SK-N-SH (cell line): ENCODE data around the gene BTG3. TPM values are rescaled to one million over a fixed set of nuclear protein-coding genes. Genes with fewer than 3 reads are reported as not detected.

Experiments used
- CTCF ChIA-PET: fragments of 300-600, 350-600 bp; formaldehyde crosslinking; extraction: SDS; loops from one replicate; lab custom pipeline; 2021; lab: Yijun Ruan, JAX
- POLR2A ChIA-PET: fragments of 350-600 bp; sonication (Branson Sonifier 250); formaldehyde crosslinking; extraction: SDS; loops from one replicate; lab custom pipeline; 2020; ENCODE audit warnings: antibody characterized with exemption, inconsistent platforms; lab: Yijun Ruan, JAX
- DNase-seq: peaks from one replicate; pipeline ENCODE4 v3.0.0; 2012
- H2AFZ ChIP-seq: fragments of 200-600 bp; sonication (generic); 2 replicates; pipeline ENCODE4 v1.8.1; 2016; ENCODE audit warnings: antibody characterized with exemption, mild to moderate bottlenecking, low read depth
- H3F3A ChIP-seq: fragments of 200-600 bp; sonication (generic); replicated peaks from 2 replicates; pipeline ENCODE3; 2016; ENCODE audit warnings: antibody characterized with exemption, mild to moderate bottlenecking; ENCODE audit not compliant: insufficient read depth
- H3K27ac ChIP-seq, 2 experiments: fragments of 200-500 bp in 1 of 2; fragments of 200-600 bp in 1 of 2; sonication (Bioruptor generic) in 1 of 2; sonication (generic), shearing (Covaris generic) in 1 of 2; 2 replicates each; pipeline versions ENCODE4 v1.5.1 to v1.6.1; 2014 to 2016; ENCODE audit warnings: low read depth in 2 of 2, inconsistent platforms in 1 of 2, low read length in 1 of 2, mild to moderate bottlenecking in 1 of 2, mixed read lengths in 1 of 2
- H3K27me3 ChIP-seq: fragments of 200-600 bp; sonication (generic), shearing (Covaris generic); 2 replicates; pipeline ENCODE4 v1.6.1; 2016; ENCODE audit warnings: mixed run types; ENCODE audit not compliant: insufficient read depth
- H3K36me3 ChIP-seq, 2 experiments: fragments of 200-500 bp in 1 of 2; fragments of 200-600 bp in 1 of 2; sonication (Bioruptor generic) in 1 of 2; sonication (generic) in 1 of 2; replicated peaks in 1 of 2; 2 replicates each; pipeline versions ENCODE3 to v1.5.1; 2014 to 2016; ENCODE audit warnings: low read length in 1 of 2, mild to moderate bottlenecking in 1 of 2; ENCODE audit not compliant: insufficient read depth in 2 of 2, control insufficient read depth in 1 of 2
- H3K4me1 ChIP-seq, 2 experiments: fragments of 200-500 bp in 1 of 2; fragments of 200-600 bp in 1 of 2; sonication (Bioruptor generic) in 1 of 2; sonication (generic), shearing (Covaris generic) in 1 of 2; 2 replicates each; pipeline versions ENCODE4 v1.5.1 to v1.6.1; 2014 to 2016; ENCODE audit warnings: low read depth in 1 of 2, low read length in 1 of 2, mixed run types in 1 of 2; ENCODE audit not compliant: insufficient read depth in 2 of 2, control insufficient read depth in 1 of 2
- H3K4me2 ChIP-seq: fragments of 200-600 bp; sonication (generic), shearing (Covaris generic); 2 replicates; pipeline ENCODE4 v1.6.1; 2017; ENCODE audit warnings: mixed run types
- H3K4me3 ChIP-seq, 2 experiments: fragments of 200-500 bp in 1 of 2; fragments of 200-600 bp in 1 of 2; sonication (Bioruptor generic) in 1 of 2; sonication (generic), shearing (Covaris generic) in 1 of 2; 2 replicates each; pipeline versions ENCODE4 v1.5.1 to v1.8.1; 2014 to 2016; ENCODE audit warnings: low read depth in 2 of 2, inconsistent platforms in 1 of 2, low read length in 1 of 2, mild to moderate bottlenecking in 1 of 2, mixed read lengths in 1 of 2, moderate library complexity in 1 of 2
- H3K79me2 ChIP-seq: fragments of 200-600 bp; sonication (generic); 2 replicates; pipeline ENCODE4 v1.8.1; 2017; ENCODE audit warnings: mild to moderate bottlenecking; ENCODE audit not compliant: insufficient read depth
- H3K9ac ChIP-seq: fragments of 200-600 bp; sonication (generic); 2 replicates; pipeline ENCODE4 v1.6.1; 2017; ENCODE audit warnings: mixed run types
- H3K9me2 ChIP-seq: fragments of 200-600 bp; sonication (generic); 2 replicates; pipeline ENCODE4 v1.6.1; 2017; ENCODE audit warnings: mixed run types
- H3K9me3 ChIP-seq: fragments of 200-600 bp; sonication (generic); 2 replicates; pipeline ENCODE4 v1.6.1; 2017; ENCODE audit warnings: mixed run types, mild to moderate bottlenecking, moderate library complexity
- H4K20me1 ChIP-seq: fragments of 200-600 bp; sonication (generic); 2 replicates; pipeline ENCODE4 v1.6.1; 2017; ENCODE audit warnings: mild to moderate bottlenecking, mixed run types; ENCODE audit not compliant: insufficient read depth
- ELF1 ChIP-seq: IDR thresholded peaks from 2 replicates; pipeline ENCODE4 v1.4.0; 2012
- EP300 ChIP-seq, 2 experiments: IDR thresholded peaks; 2 replicates each; pipeline versions ENCODE4 v1.4.0 to v1.6.1; 2012; ENCODE audit warnings: borderline replicate concordance in 1 of 2, low read depth in 1 of 2, low read length in 1 of 2
- EZH2phosphoT487 ChIP-seq: fragments of 200-600 bp; sonication (generic); IDR thresholded peaks from 2 replicates; pipeline ENCODE4 v1.6.1; 2017; ENCODE audit warnings: low read depth, mixed run types, mild to moderate bottlenecking, antibody characterized with exemption, moderate library complexity, borderline replicate concordance
- FOSL2 ChIP-seq: IDR thresholded peaks from 2 replicates; pipeline ENCODE4 v1.4.0; 2012; ENCODE audit warnings: low read depth, mild to moderate bottlenecking, moderate library complexity, borderline replicate concordance
- GABPA ChIP-seq: IDR thresholded peaks from 2 replicates; pipeline ENCODE4 v1.4.0; 2012; ENCODE audit warnings: low read depth, mild to moderate bottlenecking
- JUND ChIP-seq: IDR thresholded peaks from 2 replicates; pipeline ENCODE4 v1.4.0; 2012
- MAX ChIP-seq: IDR thresholded peaks from 2 replicates; pipeline ENCODE4 v1.4.0; 2012; ENCODE audit warnings: low read depth
- NFIC ChIP-seq: IDR thresholded peaks from 2 replicates; pipeline ENCODE4 v1.4.0; 2012; ENCODE audit warnings: borderline replicate concordance
- POLR2AphosphoS5 ChIP-seq: IDR thresholded peaks from 2 replicates; pipeline ENCODE4 v1.6.1; 2012; ENCODE audit warnings: low read depth, low read length
- RAD21 ChIP-seq: IDR thresholded peaks from 2 replicates; pipeline ENCODE4 v1.6.1; 2012; ENCODE audit warnings: mild to moderate bottlenecking, low read length
- RXRA ChIP-seq: IDR thresholded peaks from 2 replicates; pipeline ENCODE4 v1.4.0; 2012; ENCODE audit warnings: low read depth, mild to moderate bottlenecking, borderline replicate concordance
- SMC3 ChIP-seq: IDR thresholded peaks from 2 replicates; pipeline ENCODE4 v1.6.1; 2012; ENCODE audit warnings: low read depth, low read length, improper control_type of control experiment
- TCF12 ChIP-seq: IDR thresholded peaks from 2 replicates; pipeline ENCODE4 v1.4.0; 2012
- USF1 ChIP-seq: IDR thresholded peaks from 2 replicates; pipeline ENCODE4 v1.4.0; 2012; ENCODE audit warnings: low read depth, borderline replicate concordance
- USF2 ChIP-seq: fragments of 150-350 bp; IDR thresholded peaks from 2 replicates; pipeline ENCODE4 v1.6.1; 2017; ENCODE audit warnings: antibody characterized with exemption, low read length, low read depth, borderline replicate concordance
- WGBS: methylation state at CpG from one replicate; pipeline ENCODE4 v1.1.6; 2017; ENCODE audit warnings: low lambda C conversion rate; 5-methylcytosine and 5-hydroxymethylcytosine counted together
- polyA plus RNA-seq, 3 experiments: library from polyadenylated mRNA; depleted of rRNA; stranded (reverse); fragments of >200 nt; gene quantifications; 2 replicates each; pipeline ENCODE4 v1.2.3, GENCODE V29; 2012
- TF ChIP-seq, protein P1 (sequence below): fragments of 150-350 bp; IDR thresholded peaks from 2 replicates; pipeline ENCODE4 v1.6.1; 2016; ENCODE audit warnings: mild to moderate bottlenecking, low read depth, low read length
- TF ChIP-seq, protein P2 (sequence below): IDR thresholded peaks from 2 replicates; pipeline ENCODE4; 2012

The BTG3 gene
- polyA plus RNA-seq, 1 of the 3 experiments (the other 2 are of a cell fraction), result 36.7 TPM

DNA sequence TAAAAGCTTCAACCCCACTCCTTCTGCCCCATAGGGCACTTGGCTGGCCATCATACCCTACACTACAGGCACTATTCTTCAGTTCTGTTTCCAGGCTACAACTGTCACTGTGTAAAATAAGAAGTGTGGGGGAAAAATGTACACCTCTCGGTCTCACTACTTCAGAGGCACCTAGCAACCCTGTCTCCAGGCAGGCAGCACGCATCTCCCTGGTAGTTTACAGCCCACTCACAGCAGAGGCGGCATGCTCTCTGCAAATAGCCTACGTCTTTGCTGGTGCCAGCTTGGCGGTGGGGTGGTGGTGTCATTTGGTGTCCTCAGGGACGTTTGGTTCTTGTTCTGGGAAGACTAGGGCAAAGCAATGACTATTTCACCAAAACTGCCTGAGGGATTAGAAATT lies 48.2 kb upstream of the BTG3 start:
- POLR2A ChIA-PET, result interaction anchor here (0.5 kb wide), 1 partner anchor 146 kb away, joined by 3 read pairs; no protein-coding TSS in a partner anchor
- H3K27me3 ChIP-seq, result no peaks in the 10 kb centered on the region
- no peaks in the 10 kb centered on the region for H4K20me1 ChIP-seq
- H3K4me1 ChIP-seq, result peaks cover 0 to 2% of the 10 kb centered on the region in 2 experiments; a peak in 1 of 4 replicates
- H3K9me3 ChIP-seq, result no peaks in the 10 kb centered on the region
- no peak overlapping the region for H2AFZ ChIP-seq
- no peaks in the 10 kb centered on the region for H3K79me2 ChIP-seq
- H3K9ac ChIP-seq, result no peak overlapping the region
- WGBS, result 18% methylated on average over 5 of the region's 6 CpGs
- CTCF ChIA-PET, result interaction anchor here (1.5 kb wide), 1 partner anchor 19 kb away, joined by 3 read pairs; no protein-coding TSS in a partner anchor
- H3K36me3 ChIP-seq, result no peaks in the 10 kb centered on the region
- H3F3A ChIP-seq, result no peaks in the 10 kb centered on the region
- DNase-seq, result no peak
- H3K27ac ChIP-seq, result no peak overlapping the region
- no peaks in the 10 kb centered on the region for H3K9me2 ChIP-seq
- no peak overlapping the region for H3K4me2 ChIP-seq
- no peak for TF ChIP-seq FOSL2
- TF ChIP-seq USF2, result no peak
- TF ChIP-seq RXRA, result no peak
- no peak for TF ChIP-seq MAX
- TF ChIP-seq POLR2AphosphoS5, result no peak
- no peak for TF ChIP-seq EP300 (IDR thresholded peaks at IDR 0.05; ENCODE audit: borderline replicate concordance in 1 of 2, low read depth in 1 of 2, low read length in 1 of 2)
- TF ChIP-seq TCF12, result no peak
- TF ChIP-seq, protein P1, sequence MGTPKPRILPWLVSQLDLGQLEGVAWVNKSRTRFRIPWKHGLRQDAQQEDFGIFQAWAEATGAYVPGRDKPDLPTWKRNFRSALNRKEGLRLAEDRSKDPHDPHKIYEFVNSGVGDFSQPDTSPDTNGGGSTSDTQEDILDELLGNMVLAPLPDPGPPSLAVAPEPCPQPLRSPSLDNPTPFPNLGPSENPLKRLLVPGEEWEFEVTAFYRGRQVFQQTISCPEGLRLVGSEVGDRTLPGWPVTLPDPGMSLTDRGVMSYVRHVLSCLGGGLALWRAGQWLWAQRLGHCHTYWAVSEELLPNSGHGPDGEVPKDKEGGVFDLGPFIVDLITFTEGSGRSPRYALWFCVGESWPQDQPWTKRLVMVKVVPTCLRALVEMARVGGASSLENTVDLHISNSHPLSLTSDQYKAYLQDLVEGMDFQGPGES, result no peak
- TF ChIP-seq GABPA, result no peak
- TF ChIP-seq, protein P2, sequence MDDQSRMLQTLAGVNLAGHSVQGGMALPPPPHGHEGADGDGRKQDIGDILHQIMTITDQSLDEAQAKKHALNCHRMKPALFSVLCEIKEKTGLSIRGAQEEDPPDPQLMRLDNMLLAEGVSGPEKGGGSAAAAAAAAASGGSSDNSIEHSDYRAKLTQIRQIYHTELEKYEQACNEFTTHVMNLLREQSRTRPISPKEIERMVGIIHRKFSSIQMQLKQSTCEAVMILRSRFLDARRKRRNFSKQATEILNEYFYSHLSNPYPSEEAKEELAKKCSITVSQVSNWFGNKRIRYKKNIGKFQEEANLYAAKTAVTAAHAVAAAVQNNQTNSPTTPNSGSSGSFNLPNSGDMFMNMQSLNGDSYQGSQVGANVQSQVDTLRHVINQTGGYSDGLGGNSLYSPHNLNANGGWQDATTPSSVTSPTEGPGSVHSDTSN, result no peak
- TF ChIP-seq EZH2phosphoT487, result no peak
- TF ChIP-seq ELF1, result no peak
- no peak for TF ChIP-seq RAD21
- TF ChIP-seq USF1, result no peak
- TF ChIP-seq SMC3, result no peak
- TF ChIP-seq NFIC, result no peak
- TF ChIP-seq JUND, result no peak
- no peak overlapping the region for H3K4me3 ChIP-seq
